Suprapubic skin (tissue), 4 donors: ENCODE measurements around the gene COL5A2.

ENCODE experiments used
- EP300 ChIP-seq: sonication (generic); formaldehyde crosslinking; IDR thresholded peaks from one replicate; pipeline ENCODE4 v1.6.1; 2017; ENCODE audit warnings: antibody characterized with exemption
- POLR2A ChIP-seq, 2 donors: fragments of 450-650 bp; IDR thresholded peaks; one replicate each; pipeline ENCODE4 v1.6.1; 2017; ENCODE audit warnings: antibody characterized with exemption in 2 of 2, mild to moderate bottlenecking in 2 of 2, moderate library complexity in 2 of 2
- POLR2AphosphoS5 ChIP-seq, 3 donors: sonication (generic); formaldehyde crosslinking; IDR thresholded peaks; one replicate each; pipeline ENCODE4 v1.6.1; 2017; ENCODE audit warnings: antibody characterized with exemption in 3 of 3
- TF ChIP-seq, protein P1 (sequence below), 2 donors: fragments of 200-600 bp in 1 of 2; fragments of 450-650 bp in 1 of 2; sonication (generic) in 1 of 2; IDR thresholded peaks; one replicate each; pipeline ENCODE4 v1.5.1; 2016 to 2019; ENCODE audit warnings: antibody characterized with exemption in 2 of 2, mild to moderate bottlenecking in 1 of 2, moderate library complexity in 1 of 2

DNA sequence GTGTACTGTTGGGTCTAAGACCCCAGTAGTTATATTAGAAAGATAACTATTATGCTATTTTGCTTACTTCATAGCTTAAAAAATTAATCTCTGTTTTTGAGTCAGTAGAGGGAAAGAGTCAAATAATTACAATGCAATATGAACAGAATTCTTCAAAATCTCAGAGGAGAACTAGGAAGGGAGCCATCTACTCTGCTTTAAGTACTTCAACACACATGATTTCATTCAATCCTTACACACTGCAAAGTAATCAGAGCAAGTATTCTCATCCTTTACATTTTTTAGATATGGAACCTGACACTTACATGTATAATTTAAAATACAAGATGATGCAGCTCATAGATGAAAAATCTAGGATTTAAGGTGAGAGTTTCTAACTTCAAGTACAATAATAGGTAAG lies 27.7 kb downstream of the COL5A2 start:
- TF ChIP-seq POLR2AphosphoS5 (IDR thresholded peaks at IDR 0.05): no peak
- no peak for TF ChIP-seq POLR2A (IDR thresholded peaks at IDR 0.05)
- TF ChIP-seq, protein P1, sequence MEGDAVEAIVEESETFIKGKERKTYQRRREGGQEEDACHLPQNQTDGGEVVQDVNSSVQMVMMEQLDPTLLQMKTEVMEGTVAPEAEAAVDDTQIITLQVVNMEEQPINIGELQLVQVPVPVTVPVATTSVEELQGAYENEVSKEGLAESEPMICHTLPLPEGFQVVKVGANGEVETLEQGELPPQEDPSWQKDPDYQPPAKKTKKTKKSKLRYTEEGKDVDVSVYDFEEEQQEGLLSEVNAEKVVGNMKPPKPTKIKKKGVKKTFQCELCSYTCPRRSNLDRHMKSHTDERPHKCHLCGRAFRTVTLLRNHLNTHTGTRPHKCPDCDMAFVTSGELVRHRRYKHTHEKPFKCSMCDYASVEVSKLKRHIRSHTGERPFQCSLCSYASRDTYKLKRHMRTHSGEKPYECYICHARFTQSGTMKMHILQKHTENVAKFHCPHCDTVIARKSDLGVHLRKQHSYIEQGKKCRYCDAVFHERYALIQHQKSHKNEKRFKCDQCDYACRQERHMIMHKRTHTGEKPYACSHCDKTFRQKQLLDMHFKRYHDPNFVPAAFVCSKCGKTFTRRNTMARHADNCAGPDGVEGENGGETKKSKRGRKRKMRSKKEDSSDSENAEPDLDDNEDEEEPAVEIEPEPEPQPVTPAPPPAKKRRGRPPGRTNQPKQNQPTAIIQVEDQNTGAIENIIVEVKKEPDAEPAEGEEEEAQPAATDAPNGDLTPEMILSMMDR (IDR thresholded peaks at IDR 0.05): no peak
- no peak for TF ChIP-seq EP300
